ENCODE data around the gene NPB.
"Not testable (repeated sequence)": the region's sequence is repeated elsewhere in the genome, so short reads cannot be mapped to it uniquely, and the experiment has no call there.

Gene NPB

GRCh38 chr17:81911277-81911961 lies 9.4 kb downstream of the NPB start, which contains the start of gene PCYT2:
PCYT2 (minus strand) TSS chr17:81911399; CDS start chr17:81911355, 44 bp downstream.
- DNase-seq (ENCODE audit: insufficient read length) (peak; percentile 100), FAIRE-seq (peak; percentile 92)
- peak; percentile 42; the same call in 1 of the 2 replicates for TF ChIP-seq POLR2A (IDR thresholded peaks at IDR 0.05; ENCODE audit: low read depth, low read length)
- no peak for TF ChIP-seq POLR2AphosphoS5 (IDR thresholded peaks at IDR 0.05; ENCODE audit: low read depth, low read length)
- TF ChIP-seq TAF1 (IDR thresholded peaks at IDR 0.05; ENCODE audit: borderline replicate concordance, low read depth, low read length), result no peak

DNA sequence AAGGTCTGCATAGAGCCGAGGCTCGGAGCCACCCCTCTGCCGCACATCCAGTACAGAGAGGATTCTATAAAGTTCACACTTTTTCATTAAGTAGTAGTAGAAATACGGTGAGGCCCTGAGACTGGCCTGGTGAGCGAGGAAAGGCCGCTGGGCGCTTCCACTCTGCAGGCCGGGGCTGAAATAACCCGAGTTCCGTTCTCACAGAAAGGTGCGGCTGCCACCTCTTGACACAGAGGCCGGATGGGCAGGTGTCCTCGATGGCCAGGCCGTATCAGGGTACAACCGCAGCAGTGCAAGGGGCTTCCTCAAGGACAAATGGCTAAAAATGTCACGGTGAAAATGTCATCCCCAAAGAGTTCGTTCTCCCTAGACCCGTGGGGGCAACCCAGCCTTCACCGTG lies 9.9 kb downstream of the NPB start:
- no peak for DNase-seq (ENCODE audit: insufficient read length)
- TF ChIP-seq POLR2A (IDR thresholded peaks at IDR 0.05; ENCODE audit: low read depth, low read length), result no peak
- TF ChIP-seq POLR2AphosphoS5 (IDR thresholded peaks at IDR 0.05; ENCODE audit: low read depth, low read length), result no peak
- TF ChIP-seq TAF1 (IDR thresholded peaks at IDR 0.05; ENCODE audit: borderline replicate concordance, low read depth, low read length), result no peak
- no peak for FAIRE-seq

DNA sequence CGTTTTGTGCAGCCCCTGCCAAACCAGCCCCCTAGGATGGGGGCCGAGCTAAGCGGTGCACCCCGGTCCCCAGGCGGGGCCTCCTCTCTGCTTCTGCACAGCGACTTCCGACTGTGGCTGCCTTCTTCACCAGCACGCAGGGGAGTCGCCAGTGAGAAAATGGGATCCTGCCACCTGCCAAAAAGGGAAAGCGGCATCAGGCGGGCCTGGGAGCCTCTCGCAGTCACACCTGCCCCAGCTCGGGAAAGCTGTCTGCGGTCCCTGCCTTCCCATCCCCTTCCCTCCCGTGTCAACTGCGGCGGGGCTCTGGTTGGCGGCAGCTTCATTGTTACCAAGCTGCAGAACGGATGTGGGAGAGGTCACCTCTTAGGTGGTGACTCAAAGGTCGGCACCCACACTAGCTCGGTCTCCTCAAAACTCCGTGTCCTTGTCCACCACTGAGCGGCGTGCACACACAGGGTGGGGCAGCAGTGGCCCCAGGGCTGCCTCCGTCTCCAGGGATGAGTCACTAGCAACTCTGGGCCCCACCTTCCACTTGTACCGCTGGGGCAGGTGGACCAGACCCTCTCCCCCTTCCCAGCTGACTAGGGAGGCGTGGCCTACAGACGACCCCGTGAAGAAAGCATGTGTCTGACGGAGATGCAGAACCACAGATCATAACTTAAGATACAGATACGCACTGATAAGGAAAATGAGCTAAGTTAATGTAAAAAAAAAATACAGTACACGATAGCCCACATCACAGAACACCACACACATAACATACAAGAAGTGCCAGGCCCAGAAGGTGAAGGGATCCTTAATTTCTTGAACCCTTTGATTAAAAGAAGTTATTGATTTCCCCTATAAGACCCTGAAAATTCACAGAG lies 10.6 kb downstream of the NPB start:
- FAIRE-seq (no peak), DNase-seq (ENCODE audit: insufficient read length) (no peak)
- TF ChIP-seq POLR2AphosphoS5 (IDR thresholded peaks at IDR 0.05; ENCODE audit: low read depth, low read length), result no peak
- TF ChIP-seq POLR2A (IDR thresholded peaks at IDR 0.05; ENCODE audit: low read depth, low read length), result no peak
- TF ChIP-seq TAF1 (IDR thresholded peaks at IDR 0.05; ENCODE audit: borderline replicate concordance, low read depth, low read length), result no peak

- DNase-seq (ENCODE audit: insufficient read length) (no peak), FAIRE-seq (no peak)
Observed at GRCh38 chr17:81913394-81914102, 11.5 kb downstream of the NPB start.

GRCh38 chr17:81914103-81914850 lies 12.2 kb downstream of the NPB start:
- TF ChIP-seq POLR2A (IDR thresholded peaks at IDR 0.05; ENCODE audit: low read depth, low read length), result no peak
- TF ChIP-seq TAF1 (IDR thresholded peaks at IDR 0.05; ENCODE audit: borderline replicate concordance, low read depth, low read length), result no peak
- TF ChIP-seq POLR2AphosphoS5 (IDR thresholded peaks at IDR 0.05; ENCODE audit: low read depth, low read length), result no peak
- DNase-seq (ENCODE audit: insufficient read length) (no peak), FAIRE-seq (no peak)

More at GRCh38 chr17:81913394-81914102, 11.5 kb downstream of the NPB start:
- TF ChIP-seq POLR2AphosphoS5 (IDR thresholded peaks at IDR 0.05; ENCODE audit: low read depth, low read length) (no peak), TAF1 (IDR thresholded peaks at IDR 0.05; ENCODE audit: borderline replicate concordance, low read depth, low read length) (no peak), POLR2A (IDR thresholded peaks at IDR 0.05; ENCODE audit: low read depth, low read length) (no peak)

GRCh38 chr17:81915331-81915730 lies 13.3 kb downstream of the NPB start:
- FAIRE-seq (no peak), DNase-seq (ENCODE audit: insufficient read length) (no peak)
- TF ChIP-seq TAF1 (IDR thresholded peaks at IDR 0.05; ENCODE audit: borderline replicate concordance, low read depth, low read length) (no peak), POLR2AphosphoS5 (IDR thresholded peaks at IDR 0.05; ENCODE audit: low read depth, low read length) (no peak), POLR2A (IDR thresholded peaks at IDR 0.05; ENCODE audit: low read depth, low read length) (no peak)

DNA sequence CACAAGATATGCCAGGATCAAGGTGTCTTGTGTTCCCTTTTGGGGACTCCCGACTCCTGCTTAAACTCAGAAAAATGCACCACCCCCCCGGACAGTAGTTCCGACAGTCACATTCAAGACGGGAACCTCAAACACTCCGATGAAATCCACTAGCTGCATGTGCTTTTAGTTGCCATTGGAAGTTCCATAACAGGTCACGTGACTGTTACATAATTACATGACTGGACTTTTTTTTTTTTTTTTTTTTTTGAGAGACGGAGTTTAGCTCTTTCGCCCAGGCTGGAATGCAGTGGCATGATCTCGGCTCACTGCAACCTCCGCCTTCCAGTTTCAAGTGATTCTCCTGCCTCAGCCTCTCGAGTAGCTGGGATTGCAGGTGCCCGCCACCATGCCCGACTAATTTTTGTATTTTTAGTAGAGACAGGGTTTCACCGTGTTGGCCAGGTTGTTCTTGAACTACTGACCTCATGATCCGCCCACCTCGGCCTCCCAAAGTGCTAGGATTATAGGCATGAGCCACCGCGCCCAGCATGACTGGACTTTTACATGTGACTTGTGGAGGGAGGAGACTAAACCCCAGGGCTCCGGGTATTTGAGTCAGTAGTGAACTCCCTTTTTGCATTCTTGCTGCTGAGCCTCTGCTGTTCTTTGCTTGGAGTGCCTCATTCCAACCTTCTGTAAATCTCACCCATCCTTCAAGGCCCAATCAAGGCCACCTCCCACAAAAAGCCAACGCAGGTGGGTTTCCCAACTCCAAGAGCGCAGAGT lies 14.4 kb downstream of the NPB start:
- no peak for DNase-seq (ENCODE audit: insufficient read length)
- no peak for FAIRE-seq

DNA sequence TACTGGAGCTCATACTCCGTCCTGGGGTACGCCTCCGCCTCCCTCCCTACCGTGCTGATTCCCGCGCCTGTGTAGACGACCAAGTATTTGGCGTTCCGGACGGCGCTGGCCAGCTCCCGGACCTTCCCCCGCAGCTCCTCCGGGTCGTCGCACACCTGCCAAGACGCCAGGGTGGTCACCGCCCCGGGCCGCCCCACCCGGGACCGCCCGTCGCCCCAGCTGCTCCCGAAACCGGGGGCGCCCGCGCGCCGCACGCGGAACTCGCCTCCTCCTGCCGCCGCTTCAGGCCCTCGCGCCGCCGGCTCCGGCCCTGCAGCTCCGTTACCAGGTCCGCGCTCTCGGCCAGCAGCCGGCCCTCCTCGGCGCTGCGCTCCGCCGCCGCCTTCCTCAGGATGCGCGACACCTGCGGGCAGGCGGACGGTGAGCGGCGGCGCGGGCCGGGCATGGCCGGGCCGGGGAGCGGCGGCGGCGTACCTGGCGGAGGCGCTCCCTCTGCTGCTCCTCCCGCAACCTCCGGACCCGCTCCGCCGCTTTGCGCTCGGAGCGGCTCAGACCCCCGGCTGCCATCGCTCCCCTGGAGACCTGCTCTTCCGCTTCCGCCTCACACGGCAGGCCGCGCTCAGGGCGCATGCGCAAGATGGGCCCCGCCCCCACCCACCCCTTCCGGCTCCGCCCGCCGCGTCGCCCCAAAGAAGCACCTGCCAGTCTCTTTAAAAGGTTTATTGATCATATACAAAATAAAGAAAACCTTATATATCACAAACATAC lies 15.7 kb downstream of the NPB start, which contains the start of gene SIRT7:
TSS of gene SIRT7 (minus strand) at position 612 of the 768 bp plus-strand sequence. CDS start at position 567, 45 bp downstream.
- FAIRE-seq (peak; percentile 88), DNase-seq (ENCODE audit: insufficient read length) (peak; percentile 100)
- TF ChIP-seq POLR2A (IDR thresholded peaks at IDR 0.05; ENCODE audit: low read depth, low read length), result peak; percentile 89
- peak; percentile 74; the same call in 1 of the 2 replicates for TF ChIP-seq TAF1 (IDR thresholded peaks at IDR 0.05; ENCODE audit: borderline replicate concordance, low read depth, low read length)
- peak; percentile 80 for TF ChIP-seq POLR2AphosphoS5 (IDR thresholded peaks at IDR 0.05; ENCODE audit: low read depth, low read length)

More for the DNA sequence above, 14.4 kb downstream of the NPB start:
- TF ChIP-seq TAF1 (IDR thresholded peaks at IDR 0.05; ENCODE audit: borderline replicate concordance, low read depth, low read length) (no peak), POLR2A (IDR thresholded peaks at IDR 0.05; ENCODE audit: low read depth, low read length) (no peak), POLR2AphosphoS5 (IDR thresholded peaks at IDR 0.05; ENCODE audit: low read depth, low read length) (no peak)

- not testable (repeated sequence) for DNase-seq (ENCODE audit: insufficient read length)
- peak; percentile 54 for FAIRE-seq
Observed at GRCh38 chr17:81918333-81918669, 16.3 kb downstream of the NPB start.
